HL-60 (cell line): ENCODE measurements around the gene NRK.
"Not testable (repeated sequence)": the region's sequence is repeated elsewhere in the genome, so short reads cannot be mapped to it uniquely, and the experiment has no call there.

ENCODE experiments used
- DNase-seq, 2 experiments: peaks; one replicate each; pipeline ENCODE4 v3.0.0-alpha.2; 2010 to 2020; ENCODE audit warnings: low read depth in 1 of 2, low spot score in 1 of 2
- H3K27ac ChIP-seq: fragments of 250-450 bp; sonication (Bioruptor Pico); replicated peaks from 2 replicates; pipeline ENCODE4 v1.5.1; 2020; ENCODE audit warnings: mild to moderate bottlenecking, moderate library complexity
- H3K27me3 ChIP-seq: fragments of 250-450 bp; sonication (Bioruptor Pico); 2 replicates; pipeline ENCODE4 v1.5.1; 2021; ENCODE audit warnings: mild to moderate bottlenecking, moderate library complexity; ENCODE audit not compliant: insufficient read depth, poor library complexity, severe bottlenecking
- H3K4me3 ChIP-seq: replicated peaks from 2 replicates; pipeline ENCODE4 v1.5.1; 2011; ENCODE audit warnings: mild to moderate bottlenecking, control low read depth, low read length; ENCODE audit not compliant: insufficient read depth
- CTCF ChIP-seq: IDR thresholded peaks from one replicate; pipeline ENCODE4 v1.5.1; 2011; ENCODE audit warnings: low read length, control low read depth, inconsistent platforms; ENCODE audit not compliant: insufficient read depth
- GABPA ChIP-seq: IDR thresholded peaks from 2 replicates; pipeline ENCODE4 v1.6.1; 2012; ENCODE audit warnings: low read depth
- POLR2AphosphoS5 ChIP-seq: IDR thresholded peaks from 2 replicates; pipeline ENCODE4 v1.6.1; 2012; ENCODE audit warnings: low read depth
- SPI1 ChIP-seq: IDR thresholded peaks from 2 replicates; pipeline ENCODE4 v1.6.1; 2012; ENCODE audit warnings: low read depth, mild to moderate bottlenecking, borderline replicate concordance
- TF ChIP-seq, protein P1 (sequence below): IDR thresholded peaks from 2 replicates; pipeline ENCODE4 v1.6.1; 2012; ENCODE audit warnings: low read depth; ENCODE audit not compliant: insufficient replicate concordance

The NRK gene

DNA sequence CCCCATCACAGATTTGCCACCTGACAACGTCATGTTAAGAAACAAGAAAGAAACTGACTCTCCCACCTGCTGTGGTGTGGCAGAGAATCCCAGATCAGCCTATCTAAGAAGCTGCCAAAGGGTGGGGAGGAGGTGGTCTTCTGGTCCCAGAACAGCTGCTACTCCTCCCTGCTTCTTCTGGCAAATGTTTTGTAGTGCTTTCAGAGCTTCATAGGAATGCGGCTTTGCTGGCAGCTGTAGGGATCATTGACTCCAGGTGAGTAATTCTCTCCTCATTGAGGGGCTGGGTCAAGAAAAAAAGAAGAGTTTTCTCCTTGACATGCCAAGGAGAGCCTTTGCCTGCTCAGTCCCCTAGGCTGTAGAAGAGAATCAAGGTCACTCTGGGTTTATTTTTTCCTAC, 23.3 kb downstream of the NRK start:
- no peak for DNase-seq
- Histone ChIP-seq H3K4me3 (no peak overlapping the region), H3K27me3 (peaks cover 2% of the 10 kb centered on the region), H3K27ac (no peak overlapping the region)
- TF ChIP-seq POLR2AphosphoS5, result no peak
- TF ChIP-seq, protein P1, sequence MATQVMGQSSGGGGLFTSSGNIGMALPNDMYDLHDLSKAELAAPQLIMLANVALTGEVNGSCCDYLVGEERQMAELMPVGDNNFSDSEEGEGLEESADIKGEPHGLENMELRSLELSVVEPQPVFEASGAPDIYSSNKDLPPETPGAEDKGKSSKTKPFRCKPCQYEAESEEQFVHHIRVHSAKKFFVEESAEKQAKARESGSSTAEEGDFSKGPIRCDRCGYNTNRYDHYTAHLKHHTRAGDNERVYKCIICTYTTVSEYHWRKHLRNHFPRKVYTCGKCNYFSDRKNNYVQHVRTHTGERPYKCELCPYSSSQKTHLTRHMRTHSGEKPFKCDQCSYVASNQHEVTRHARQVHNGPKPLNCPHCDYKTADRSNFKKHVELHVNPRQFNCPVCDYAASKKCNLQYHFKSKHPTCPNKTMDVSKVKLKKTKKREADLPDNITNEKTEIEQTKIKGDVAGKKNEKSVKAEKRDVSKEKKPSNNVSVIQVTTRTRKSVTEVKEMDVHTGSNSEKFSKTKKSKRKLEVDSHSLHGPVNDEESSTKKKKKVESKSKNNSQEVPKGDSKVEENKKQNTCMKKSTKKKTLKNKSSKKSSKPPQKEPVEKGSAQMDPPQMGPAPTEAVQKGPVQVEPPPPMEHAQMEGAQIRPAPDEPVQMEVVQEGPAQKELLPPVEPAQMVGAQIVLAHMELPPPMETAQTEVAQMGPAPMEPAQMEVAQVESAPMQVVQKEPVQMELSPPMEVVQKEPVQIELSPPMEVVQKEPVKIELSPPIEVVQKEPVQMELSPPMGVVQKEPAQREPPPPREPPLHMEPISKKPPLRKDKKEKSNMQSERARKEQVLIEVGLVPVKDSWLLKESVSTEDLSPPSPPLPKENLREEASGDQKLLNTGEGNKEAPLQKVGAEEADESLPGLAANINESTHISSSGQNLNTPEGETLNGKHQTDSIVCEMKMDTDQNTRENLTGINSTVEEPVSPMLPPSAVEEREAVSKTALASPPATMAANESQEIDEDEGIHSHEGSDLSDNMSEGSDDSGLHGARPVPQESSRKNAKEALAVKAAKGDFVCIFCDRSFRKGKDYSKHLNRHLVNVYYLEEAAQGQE, result no peak
- no peak for TF ChIP-seq CTCF
- no peak for TF ChIP-seq SPI1
- TF ChIP-seq GABPA, result no peak

DNA sequence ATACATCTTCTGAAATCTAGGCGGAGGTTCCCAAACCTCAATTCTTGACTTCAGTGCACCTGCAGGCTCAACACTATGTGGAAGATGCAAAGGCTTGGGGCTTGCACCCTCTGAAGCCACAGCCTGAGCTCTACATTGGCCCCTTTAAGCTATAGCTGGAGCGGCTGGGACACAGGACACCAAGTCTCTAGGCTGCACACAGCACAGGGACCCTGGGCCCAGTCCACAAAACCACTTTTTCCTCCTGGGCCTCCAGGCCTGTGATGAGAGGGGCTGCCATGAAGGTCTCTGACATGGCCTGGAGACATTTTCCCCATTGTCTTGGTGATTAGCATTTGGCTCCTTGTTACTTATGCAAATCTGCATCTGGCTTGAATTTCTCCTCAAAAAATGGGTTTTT, 27.8 kb downstream of the NRK start:
- H3K27me3 ChIP-seq, H3K4me3 ChIP-seq, DNase-seq, H3K27ac ChIP-seq: not testable (repeated sequence)

GRCh38 chrX:105865709-105866108, 43.4 kb downstream of the NRK start:
- Histone ChIP-seq H3K27me3 (no peaks in the 10 kb centered on the region), H3K27ac (no peak overlapping the region), H3K4me3 (no peak overlapping the region)
- TF ChIP-seq CTCF (no peak), GABPA (no peak), POLR2AphosphoS5 (no peak), SPI1 (no peak)
- TF ChIP-seq, protein P1, result no peak
- DNase-seq, result no peak

- H3K4me3 ChIP-seq, result no peak overlapping the region
- no peak for DNase-seq
- TF ChIP-seq GABPA (no peak), CTCF (no peak), POLR2AphosphoS5 (no peak), SPI1 (no peak)
- TF ChIP-seq, protein P1, result no peak
- H3K27me3 ChIP-seq, result no peaks in the 10 kb centered on the region
- H3K27ac ChIP-seq, result no peak overlapping the region
These were observed 47.4 kb downstream of the NRK start for GRCh38 chrX:105869701-105870100.
